ENCODE measurements around the gene RNF207. TPM values are rescaled to one million over a fixed set of nuclear protein-coding genes. Genes with fewer than 3 reads are reported as not detected.

RNF207 gene
- total RNA-seq, 1 experiment from 2014 or later = 115 TPM

DNA sequence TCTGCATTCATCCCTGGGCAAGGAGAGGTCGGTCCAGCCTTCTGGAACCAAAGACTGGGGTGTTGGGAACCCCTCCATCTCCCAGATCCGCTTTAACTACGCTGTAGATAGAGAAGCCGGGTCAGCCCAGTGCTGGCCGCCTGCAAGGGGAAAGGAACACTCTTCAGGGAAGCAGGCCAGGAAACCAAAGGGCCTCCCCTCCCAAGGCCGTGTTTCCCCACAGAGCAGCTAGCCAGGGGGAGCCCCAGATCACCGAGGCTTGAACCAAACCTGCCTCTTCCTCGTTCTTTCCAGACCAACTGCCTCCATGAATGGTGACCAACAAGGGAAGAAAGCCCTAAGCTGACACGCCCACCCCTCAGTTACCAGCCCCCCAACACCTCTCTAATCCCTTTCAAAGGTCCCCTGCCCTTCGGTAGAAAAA, 24.6 kb upstream of the RNF207 start:
- H3K4me3 ChIP-seq (ENCODE audit: low read depth in 2 of 2, low read length in 2 of 2) = peak overlapping the region; percentile 52 to 56
- 0 out of 2 replicates have a peak, but pooled peaks cover 2% of the 10 kb centered on the region for H3K36me3 ChIP-seq (ENCODE audit: control insufficient read depth, insufficient read depth, low read length)
- intact Hi-C loops (cut with micrococcal nuclease; ENCODE audit: unreplicated experiment) (loop anchor here (5.0 kb wide), 2 partner anchors 74 to 129 kb away; no protein-coding TSS in a partner anchor), in situ Hi-C loops (cut with HindIII; ENCODE audit: low pct_unique_long_range_greater_than_20kb, low sequenced_read_pairs) (no loop called here)
- BruUV-seq (replicated peaks) = TSS peak; percentile 66
- CTCF ChIA-PET = interaction anchor here (3.0 kb wide), 1 partner anchor 23 kb away, joined by 20 read pairs; no protein-coding TSS in a partner anchor
- POLR2A ChIA-PET = no interaction called here
- DNase-seq (ENCODE audit: low read depth, low spot score) = no peak
- H3K9me3 ChIP-seq (ENCODE audit: control insufficient read depth, insufficient read depth, low read depth, low read length) = no peaks in the 10 kb centered on the region
- H3K27me3 ChIP-seq (ENCODE audit: control insufficient read depth, insufficient read depth, low read length) = no peaks in the 10 kb centered on the region
- H3K27ac ChIP-seq (ENCODE audit: low read length) = peak overlapping the region; percentile 85
- peak; percentile 19 for ATAC-seq
- TF ChIP-seq, protein P1, sequence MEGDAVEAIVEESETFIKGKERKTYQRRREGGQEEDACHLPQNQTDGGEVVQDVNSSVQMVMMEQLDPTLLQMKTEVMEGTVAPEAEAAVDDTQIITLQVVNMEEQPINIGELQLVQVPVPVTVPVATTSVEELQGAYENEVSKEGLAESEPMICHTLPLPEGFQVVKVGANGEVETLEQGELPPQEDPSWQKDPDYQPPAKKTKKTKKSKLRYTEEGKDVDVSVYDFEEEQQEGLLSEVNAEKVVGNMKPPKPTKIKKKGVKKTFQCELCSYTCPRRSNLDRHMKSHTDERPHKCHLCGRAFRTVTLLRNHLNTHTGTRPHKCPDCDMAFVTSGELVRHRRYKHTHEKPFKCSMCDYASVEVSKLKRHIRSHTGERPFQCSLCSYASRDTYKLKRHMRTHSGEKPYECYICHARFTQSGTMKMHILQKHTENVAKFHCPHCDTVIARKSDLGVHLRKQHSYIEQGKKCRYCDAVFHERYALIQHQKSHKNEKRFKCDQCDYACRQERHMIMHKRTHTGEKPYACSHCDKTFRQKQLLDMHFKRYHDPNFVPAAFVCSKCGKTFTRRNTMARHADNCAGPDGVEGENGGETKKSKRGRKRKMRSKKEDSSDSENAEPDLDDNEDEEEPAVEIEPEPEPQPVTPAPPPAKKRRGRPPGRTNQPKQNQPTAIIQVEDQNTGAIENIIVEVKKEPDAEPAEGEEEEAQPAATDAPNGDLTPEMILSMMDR (IDR thresholded peaks at IDR 0.05) = no peak
- peaks cover 68% of the 10 kb centered on the region for H3K4me1 ChIP-seq (ENCODE audit: control insufficient read depth, insufficient read depth, low read length)

DNA sequence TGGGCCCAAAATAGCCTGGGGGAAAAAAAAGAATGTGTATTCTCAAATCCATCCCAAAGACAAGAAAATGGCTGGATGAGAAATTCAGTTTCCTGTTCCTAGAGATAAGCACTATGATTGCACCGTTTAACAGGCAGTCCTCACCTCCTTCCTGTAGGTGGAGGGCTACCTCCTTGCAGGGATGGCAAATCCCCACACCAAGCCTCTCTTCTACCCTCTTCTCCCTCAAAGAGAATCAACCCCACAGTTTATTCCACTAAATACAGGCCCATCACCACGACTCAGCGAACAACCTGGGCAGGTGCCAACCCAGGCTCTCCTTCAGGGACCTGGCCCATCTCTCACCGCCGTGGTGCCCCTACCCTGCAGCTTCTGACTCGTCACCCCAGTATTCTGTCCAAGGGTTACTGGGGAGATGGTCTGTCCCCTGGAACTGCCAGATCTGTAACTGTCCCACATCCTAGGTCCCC, 22.4 kb upstream of the RNF207 start:
- H3K27ac ChIP-seq (ENCODE audit: low read length) = peak overlapping the region; percentile 79
- in situ Hi-C loops (cut with HindIII; ENCODE audit: low pct_unique_long_range_greater_than_20kb, low sequenced_read_pairs) = no loop called here
- intact Hi-C loops (cut with micrococcal nuclease; ENCODE audit: unreplicated experiment) = loop anchor here (5.0 kb wide), 2 partner anchors 76 to 131 kb away; no protein-coding TSS in a partner anchor
- POLR2A ChIA-PET = interaction anchor here (1.5 kb wide), 1 partner anchor 15 kb away, joined by 5 read pairs; no protein-coding TSS in a partner anchor
- H3K36me3 ChIP-seq (ENCODE audit: control insufficient read depth, insufficient read depth, low read length) = 0 out of 2 replicates have a peak, but pooled peaks cover 2% of the 10 kb centered on the region
- no peaks in the 10 kb centered on the region for H3K9me3 ChIP-seq (ENCODE audit: control insufficient read depth, insufficient read depth, low read depth, low read length)
- no peak overlapping the region for H3K4me3 ChIP-seq (ENCODE audit: low read depth in 2 of 2, low read length in 2 of 2)
- no peak for DNase-seq (ENCODE audit: low read depth, low spot score)
- TF ChIP-seq, protein P2, sequence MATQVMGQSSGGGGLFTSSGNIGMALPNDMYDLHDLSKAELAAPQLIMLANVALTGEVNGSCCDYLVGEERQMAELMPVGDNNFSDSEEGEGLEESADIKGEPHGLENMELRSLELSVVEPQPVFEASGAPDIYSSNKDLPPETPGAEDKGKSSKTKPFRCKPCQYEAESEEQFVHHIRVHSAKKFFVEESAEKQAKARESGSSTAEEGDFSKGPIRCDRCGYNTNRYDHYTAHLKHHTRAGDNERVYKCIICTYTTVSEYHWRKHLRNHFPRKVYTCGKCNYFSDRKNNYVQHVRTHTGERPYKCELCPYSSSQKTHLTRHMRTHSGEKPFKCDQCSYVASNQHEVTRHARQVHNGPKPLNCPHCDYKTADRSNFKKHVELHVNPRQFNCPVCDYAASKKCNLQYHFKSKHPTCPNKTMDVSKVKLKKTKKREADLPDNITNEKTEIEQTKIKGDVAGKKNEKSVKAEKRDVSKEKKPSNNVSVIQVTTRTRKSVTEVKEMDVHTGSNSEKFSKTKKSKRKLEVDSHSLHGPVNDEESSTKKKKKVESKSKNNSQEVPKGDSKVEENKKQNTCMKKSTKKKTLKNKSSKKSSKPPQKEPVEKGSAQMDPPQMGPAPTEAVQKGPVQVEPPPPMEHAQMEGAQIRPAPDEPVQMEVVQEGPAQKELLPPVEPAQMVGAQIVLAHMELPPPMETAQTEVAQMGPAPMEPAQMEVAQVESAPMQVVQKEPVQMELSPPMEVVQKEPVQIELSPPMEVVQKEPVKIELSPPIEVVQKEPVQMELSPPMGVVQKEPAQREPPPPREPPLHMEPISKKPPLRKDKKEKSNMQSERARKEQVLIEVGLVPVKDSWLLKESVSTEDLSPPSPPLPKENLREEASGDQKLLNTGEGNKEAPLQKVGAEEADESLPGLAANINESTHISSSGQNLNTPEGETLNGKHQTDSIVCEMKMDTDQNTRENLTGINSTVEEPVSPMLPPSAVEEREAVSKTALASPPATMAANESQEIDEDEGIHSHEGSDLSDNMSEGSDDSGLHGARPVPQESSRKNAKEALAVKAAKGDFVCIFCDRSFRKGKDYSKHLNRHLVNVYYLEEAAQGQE (IDR thresholded peaks at IDR 0.05; ENCODE audit: insufficient read depth in 1 of 2, low read depth in 2 of 2, low read length in 1 of 2) = no peak
- TF ChIP-seq SIN3A (IDR thresholded peaks at IDR 0.05; ENCODE audit: borderline replicate concordance, insufficient read depth, low read depth, low read length) = no peak
- TF ChIP-seq, protein P1 (IDR thresholded peaks at IDR 0.05) = peak; percentile 64
- CTCF ChIA-PET = interaction anchor here (3.0 kb wide), 1 partner anchor 21 kb away, joined by 20 read pairs; no protein-coding TSS in a partner anchor
- no peaks in the 10 kb centered on the region for H3K27me3 ChIP-seq (ENCODE audit: control insufficient read depth, insufficient read depth, low read length)
- H3K4me1 ChIP-seq (ENCODE audit: control insufficient read depth, insufficient read depth, low read length) = peaks cover 56% of the 10 kb centered on the region
- BruUV-seq (replicated peaks) = no TSS peak
- ATAC-seq = peak; percentile 19

All from Panc1 (cell line).